H1 (cell line): ENCODE data around the gene WDR26. TPM values are rescaled to one million over a fixed set of nuclear protein-coding genes. Genes with fewer than 3 reads are reported as not detected.

Experiments
- CTCF ChIA-PET: fragments of 300-600 bp; sonication (Branson Sonifier 250); formaldehyde crosslinking; loops from one replicate; lab custom pipeline; 2021; ENCODE audit not compliant: partially characterized antibody; lab: Charles Lee
- POLR2A ChIA-PET: fragments of 300-600 bp; sonication (Branson Sonifier 250); formaldehyde crosslinking; loops from one replicate; lab custom pipeline; 2021; ENCODE audit warnings: inconsistent platforms; ENCODE audit not compliant: partially characterized antibody; lab: Charles Lee
- DNase-seq, 2 experiments: peaks; one replicate each; pipeline versions ENCODE4 v3.0.0 to v3.0.0-alpha.2; 2010 to 2022; ENCODE audit warnings: low spot score in 2 of 2, low read depth in 1 of 2, mixed read lengths in 1 of 2
- FAIRE-seq: peaks from 2 replicates; lab custom pipeline; 2011; peaks lifted over from hg19 to GRCh38; lab: Jason Lieb, UNC
- H2AFZ ChIP-seq: 2 replicates; pipeline ENCODE4 v1.8.1; 2012; ENCODE audit warnings: low read length, inconsistent platforms
- H2AK5ac ChIP-seq: 2 replicates; pipeline ENCODE4 v1.6.1; 2013; ENCODE audit warnings: low read depth, low read length
- H2BK120ac ChIP-seq: replicated peaks from 2 replicates; pipeline ENCODE3; 2013; ENCODE audit warnings: low read depth, low read length, inconsistent platforms
- H2BK12ac ChIP-seq: 2 replicates; pipeline ENCODE4 v1.6.1; 2013; ENCODE audit warnings: low read depth, low read length
- H2BK15ac ChIP-seq: 2 replicates; pipeline ENCODE4 v1.6.1; 2013; ENCODE audit warnings: low read length
- H2BK20ac ChIP-seq: 2 replicates; pipeline ENCODE4 v1.6.1; 2013; ENCODE audit warnings: low read length
- H2BK5ac ChIP-seq: 2 replicates; pipeline ENCODE4 v1.6.1; 2013; ENCODE audit warnings: low read depth, low read length
- H3K14ac ChIP-seq: 2 replicates; pipeline ENCODE4 v1.6.1; 2013; ENCODE audit warnings: inconsistent platforms; ENCODE audit not compliant: insufficient read length
- H3K18ac ChIP-seq: 2 replicates; pipeline ENCODE4 v1.6.1; 2013; ENCODE audit warnings: low read length; ENCODE audit errors: extremely low read depth
- H3K23ac ChIP-seq: 2 replicates; pipeline ENCODE4 v1.6.1; 2013; ENCODE audit warnings: inconsistent platforms; ENCODE audit not compliant: insufficient read length
- H3K23me2 ChIP-seq: 2 replicates; pipeline ENCODE4 v1.6.1; 2013; ENCODE audit warnings: low read depth, low read length
- H3K27ac ChIP-seq: 2 replicates; pipeline ENCODE4 v1.6.1; 2011; ENCODE audit warnings: low read depth, low read length, inconsistent platforms
- H3K27me3 ChIP-seq, 4 experiments: replicated peaks in 1 of 4; 1 replicate in 1 of 4; 2 replicates in 3 of 4; pipeline versions ENCODE4 v1.6.1 to v1.8.1; 2011 to 2013; ENCODE audit warnings: low read length in 3 of 4, mild to moderate bottlenecking in 3 of 4, inconsistent platforms in 2 of 4, mixed read lengths in 2 of 4, moderate library complexity in 1 of 4; ENCODE audit not compliant: control insufficient read depth in 3 of 4, insufficient read depth in 3 of 4; ENCODE audit errors: extremely low read depth in 1 of 4
- H3K36me3 ChIP-seq, 4 experiments: 2 replicates each; pipeline versions ENCODE4 v1.6.1 to v1.8.1; 2011 to 2013; ENCODE audit warnings: mild to moderate bottlenecking in 4 of 4, low read length in 3 of 4, moderate library complexity in 2 of 4, control low read depth in 1 of 4, inconsistent platforms in 1 of 4; ENCODE audit not compliant: insufficient read depth in 4 of 4, control insufficient read depth in 2 of 4
- H3K4ac ChIP-seq: replicated peaks from 2 replicates; pipeline ENCODE3; 2013; ENCODE audit warnings: low read length, low read depth, mixed read lengths, inconsistent platforms; ENCODE audit not compliant: insufficient read length
- H3K4me1 ChIP-seq, 4 experiments: replicated peaks in 1 of 4; 1 replicate in 1 of 4; 2 replicates in 3 of 4; pipeline versions ENCODE4 v1.6.1 to v1.8.1; 2011 to 2013; ENCODE audit warnings: low read length in 3 of 4, inconsistent platforms in 2 of 4, mixed read lengths in 1 of 4; ENCODE audit not compliant: insufficient read depth in 4 of 4, control insufficient read depth in 3 of 4
- H3K4me2 ChIP-seq, 2 experiments: 2 replicates each; pipeline versions ENCODE4 v1.6.1 to v1.8.1; 2011 to 2013; ENCODE audit warnings: low read depth in 2 of 2, low read length in 2 of 2, control low read depth in 1 of 2, inconsistent platforms in 1 of 2, mild to moderate bottlenecking in 1 of 2; ENCODE audit not compliant: insufficient read depth in 1 of 2
- H3K4me3 ChIP-seq, 4 experiments: fragments of 200-600, 300-600 bp in 1 of 4; sonication (generic), shearing (Covaris generic), sonication (Bioruptor Twin) in 1 of 4; 2 replicates each; pipeline versions ENCODE4 v1.5.1 to v1.8.1; 2011 to 2016; ENCODE audit warnings: low read length in 4 of 4, low read depth in 3 of 4, control low read depth in 2 of 4, inconsistent platforms in 2 of 4, mild to moderate bottlenecking in 2 of 4, mixed read lengths in 1 of 4, moderate library complexity in 1 of 4; ENCODE audit not compliant: insufficient read depth in 2 of 4; ENCODE audit errors: extremely low read depth in 1 of 4
- H3K56ac ChIP-seq: replicated peaks from 2 replicates; pipeline ENCODE3; 2013; ENCODE audit warnings: low read depth, mild to moderate bottlenecking, mixed read lengths, low read length, inconsistent platforms; ENCODE audit not compliant: insufficient read length
- H3K79me1 ChIP-seq: 2 replicates; pipeline ENCODE4 v1.6.1; 2013; ENCODE audit warnings: low read depth, low read length, control low read depth
- H3K79me2 ChIP-seq, 2 experiments: 2 replicates each; pipeline versions ENCODE4 v1.6.1 to v1.8.1; 2012 to 2013; ENCODE audit warnings: low read length in 2 of 2, mild to moderate bottlenecking in 2 of 2, inconsistent platforms in 1 of 2; ENCODE audit not compliant: insufficient read depth in 2 of 2, control insufficient read depth in 1 of 2
- H3K9ac ChIP-seq, 4 experiments: replicated peaks in 1 of 4; 1 replicate in 1 of 4; 2 replicates in 3 of 4; pipeline versions ENCODE4 v1.6.1 to v1.8.1; 2011 to 2013; ENCODE audit warnings: low read depth in 3 of 4, low read length in 3 of 4, control low read depth in 2 of 4, mild to moderate bottlenecking in 2 of 4, moderate library complexity in 2 of 4, inconsistent platforms in 1 of 4; ENCODE audit errors: extremely low read depth in 1 of 4
- H3K9me3 ChIP-seq, 2 experiments: 2 replicates each; pipeline versions ENCODE4 v1.6.1 to v1.8.1; 2012 to 2013; ENCODE audit warnings: mild to moderate bottlenecking in 2 of 2, moderate library complexity in 2 of 2, control low read depth in 1 of 2, inconsistent platforms in 1 of 2, low read depth in 1 of 2, low read length in 1 of 2, mixed read lengths in 1 of 2; ENCODE audit not compliant: insufficient read depth in 2 of 2
- H4K20me1 ChIP-seq, 2 experiments: replicated peaks in 1 of 2; 2 replicates each; pipeline versions ENCODE3 to v1.8.1; 2011 to 2013; ENCODE audit warnings: inconsistent platforms in 2 of 2, low read length in 2 of 2, mild to moderate bottlenecking in 1 of 2; ENCODE audit not compliant: insufficient read depth in 2 of 2, control insufficient read depth in 1 of 2
- H4K5ac ChIP-seq: 2 replicates; pipeline ENCODE4 v1.6.1; 2013; ENCODE audit warnings: low read length, low read depth, mixed read lengths, inconsistent platforms; ENCODE audit not compliant: insufficient read length
- H4K8ac ChIP-seq: 2 replicates; pipeline ENCODE4 v1.8.0; 2013; ENCODE audit warnings: mild to moderate bottlenecking, moderate library complexity, low read length, inconsistent platforms; ENCODE audit not compliant: insufficient read depth; ENCODE audit errors: extremely low read depth
- H4K91ac ChIP-seq: replicated peaks from 2 replicates; pipeline ENCODE3; 2013; ENCODE audit warnings: low read length, mixed read lengths, inconsistent platforms; ENCODE audit not compliant: insufficient read length
- ATF2 ChIP-seq: IDR thresholded peaks from 2 replicates; pipeline ENCODE4 v1.6.1; 2012; ENCODE audit warnings: low read length, inconsistent platforms
- BACH1 ChIP-seq: IDR thresholded peaks from 2 replicates; pipeline ENCODE4 v1.6.1; 2012; ENCODE audit warnings: low read length, improper control_type of control experiment
- CBX5 ChIP-seq: fragments of 300-800, 300-1000 bp; sonication (generic); IDR thresholded peaks from 2 replicates; pipeline ENCODE4 v1.7.1; 2016; ENCODE audit warnings: antibody characterized with exemption, low read length, low read depth
- CBX8 ChIP-seq: fragments of 300-800, 300-1000 bp; sonication (generic); IDR thresholded peaks from 2 replicates; pipeline ENCODE4 v1.7.1; 2016; ENCODE audit warnings: low read depth, low read length, borderline replicate concordance
- CTBP2 ChIP-seq: IDR thresholded peaks from 2 replicates; pipeline ENCODE4 v1.7.0; 2011; ENCODE audit warnings: borderline replicate concordance, mild to moderate bottlenecking, moderate library complexity, mixed read lengths, low read length; ENCODE audit not compliant: insufficient read depth, insufficient read length
- HDAC6 ChIP-seq: IDR thresholded peaks from one replicate; pipeline ENCODE4 v1.7.1; 2012; ENCODE audit warnings: low read depth, mild to moderate bottlenecking, inconsistent platforms, low read length, moderate library complexity
- JUN ChIP-seq: IDR thresholded peaks from 2 replicates; pipeline ENCODE4 v1.6.1; 2011; ENCODE audit warnings: low read depth, mild to moderate bottlenecking, improper control_type of control experiment, low read length
- KDM1A ChIP-seq: fragments of 200-600, 300-600 bp; sonication (generic); IDR thresholded peaks from 2 replicates; pipeline ENCODE4 v1.7.1; 2016; ENCODE audit warnings: mild to moderate bottlenecking, low read length, borderline replicate concordance
- MAFK ChIP-seq: IDR thresholded peaks from 2 replicates; pipeline ENCODE4 v1.6.1; 2012; ENCODE audit warnings: low read depth, mild to moderate bottlenecking, improper control_type of control experiment, low read length
- POLR2AphosphoS5 ChIP-seq: IDR thresholded peaks from 2 replicates; pipeline ENCODE4 v1.6.1; 2011; ENCODE audit warnings: low read depth, low read length
- RNF2 ChIP-seq: fragments of 200-900, 300-1000 bp; sonication (generic); IDR thresholded peaks from 2 replicates; pipeline ENCODE4 v1.7.1; 2016; ENCODE audit warnings: borderline replicate concordance, low read depth, mild to moderate bottlenecking, antibody characterized with exemption, low read length; ENCODE audit not compliant: poor library complexity, severe bottlenecking; ENCODE audit errors: missing control alignments
- YY1 ChIP-seq: IDR thresholded peaks from 2 replicates; pipeline ENCODE4 v1.6.1; 2011; ENCODE audit warnings: low read depth, mild to moderate bottlenecking, low read length
- WGBS, 2 experiments: shearing (Covaris generic) in 1 of 2; methylation state at CpG; one replicate each; pipeline versions ENCODE4 v1.1.6 to v1.1.7; 2013 to 2015; ENCODE audit warnings: low lambda C conversion rate in 2 of 2, mixed read lengths in 2 of 2, inconsistent platforms in 1 of 2, low coverage in 1 of 2, missing lambda C conversion rate in 1 of 2; ENCODE audit not compliant: insufficient replicate concordance in 2 of 2, insufficient coverage in 1 of 2, insufficient read length in 1 of 2; ENCODE audit errors: extremely low coverage in 1 of 2, missing lambda C conversion rate in 1 of 2; 5-methylcytosine and 5-hydroxymethylcytosine counted together
- polyA plus RNA-seq, 7 experiments: library from polyadenylated mRNA; depleted of rRNA in 3 of 7; stranded (reverse) in 5 of 7; unstranded in 2 of 7; fragments of >200 nt in 5 of 7; fragments of 200-250 nt in 2 of 7; gene quantifications; 1 replicate in 5 of 7; 2 replicates in 1 of 7; 4 replicates in 1 of 7; pipeline versions ENCODE4 v1.2.1 to v1.2.3, GENCODE V29; 2011 to 2013; ENCODE audit warnings: missing spikeins in 2 of 7, mixed read lengths in 2 of 7
- total RNA-seq: library from RNA; stranded (reverse); fragmentation: NEBNext Ultra II Directional; extraction: Animal tissue kit (Norgen Biotek cat#: 25700); gene quantifications from 2 replicates; pipeline ENCODE4 v1.2.1, GENCODE V29; 2021

Gene WDR26
- total and polyA plus RNA-seq, 2 of the 8 experiments (the other 6 are each of a cell fraction or from before 2014, with no cell fraction given), result 18.0 to 72.5 TPM

DNA sequence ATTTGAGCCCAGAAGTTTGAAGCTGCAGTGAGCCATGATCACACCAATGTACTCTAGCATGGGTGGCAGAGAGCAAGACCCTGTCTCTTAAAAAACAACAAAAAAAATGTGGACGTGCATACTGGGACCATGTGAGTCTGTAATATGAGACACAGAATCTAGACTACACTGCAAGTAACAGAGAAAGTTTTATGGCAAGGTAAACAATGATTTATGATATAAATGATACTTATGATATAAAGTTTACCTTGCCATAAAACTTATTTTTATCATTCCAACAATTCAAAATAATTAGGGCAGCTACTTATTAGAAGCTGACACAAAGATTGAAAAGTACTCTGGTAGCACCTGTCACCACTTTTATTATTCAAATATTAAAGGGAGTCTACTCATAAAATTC is 34.7 kb downstream of the WDR26 start:
- Histone ChIP-seq H2AFZ (no peak overlapping the region), H2AK5ac (no peak overlapping the region), H3K27ac (no peak overlapping the region), H3K9ac (no peak overlapping the region), H3K9me3 (no peaks in the 10 kb centered on the region), H4K8ac (no peak overlapping the region), H3K79me1 (no peaks in the 10 kb centered on the region), H3K23ac (no peak overlapping the region), H4K20me1 (no peaks in the 10 kb centered on the region), H3K4me2 (no peak overlapping the region), H4K5ac (no peak overlapping the region), H3K56ac (no peak overlapping the region), H4K91ac (no peak overlapping the region), H3K4me1 (no peaks in the 10 kb centered on the region), H3K27me3 (no peaks in the 10 kb centered on the region), H3K14ac (no peak overlapping the region), H2BK5ac (no peak overlapping the region), H3K18ac (no peak overlapping the region), H2BK120ac (no peak overlapping the region), H2BK15ac (no peak overlapping the region), H2BK20ac (no peak overlapping the region), H3K36me3 (peaks cover 13 to 95% (median 67%) of the 10 kb centered on the region in 4 experiments), H2BK12ac (no peak overlapping the region), H3K4me3 (no peak overlapping the region), H3K4ac (no peak overlapping the region), H3K79me2 (no peaks in the 10 kb centered on the region), H3K23me2 (no peaks in the 10 kb centered on the region)
- FAIRE-seq, result no peak
- ChIA-PET POLR2A (interaction anchor here (0.6 to 1.3 kb wide), 4 partner anchors 16 to 1200 kb away, joined by 3 to 7 read pairs (median 4); no protein-coding TSS in a partner anchor), CTCF (interaction anchor here (0.6 to 1.6 kb wide), 3 partner anchors 11 to 252 kb away, joined by 3 to 5 read pairs (median 3); no protein-coding TSS in a partner anchor)
- DNase-seq, result no peak
- WGBS, 2 experiments, result 74% methylated on average over 1 of the region's 1 CpG; no CpG with 5 or more reads in 1 of the 2 experiments
- no peak for TF ChIP-seq JUN
- no peak for TF ChIP-seq ATF2
- no peak for TF ChIP-seq CBX5
- no peak for TF ChIP-seq CBX8
- no peak for TF ChIP-seq CTBP2
- no peak for TF ChIP-seq RNF2
- TF ChIP-seq BACH1, result no peak
- TF ChIP-seq KDM1A, result no peak
- no peak for TF ChIP-seq HDAC6
- TF ChIP-seq POLR2AphosphoS5, result no peak
- TF ChIP-seq YY1, result no peak
- TF ChIP-seq MAFK, result no peak
